Esophagus muscularis mucosa (tissue), 4 donors: ENCODE measurements around the gene SLC44A5. TPM values are rescaled to one million over a fixed set of nuclear protein-coding genes. Genes with fewer than 3 reads are reported as not detected.

ENCODE experiments used
- DNase-seq: peaks from one replicate; pipeline ENCODE4 v3.0.0-alpha.2; 2017; ENCODE audit errors: extremely low spot score
- H3K27ac ChIP-seq, 4 donors: fragments of 200-600 bp; sonication (generic); replicated peaks in 1 of 4; 1 replicate in 3 of 4; 2 replicates in 1 of 4; pipeline ENCODE4 v1.5.1; 2016 to 2019; ENCODE audit warnings: mild to moderate bottlenecking in 1 of 4
- H3K27me3 ChIP-seq, 4 donors: fragments of 200-600 bp; sonication (generic); one replicate each; pipeline versions ENCODE4 v1.5.1 to v1.6.0; 2016 to 2019
- H3K36me3 ChIP-seq, 4 donors: fragments of 200-600 bp; sonication (generic); one replicate each; pipeline ENCODE4 v1.5.1; 2016 to 2019
- H3K4me1 ChIP-seq, 4 donors: fragments of 200-600 bp; sonication (generic); one replicate each; pipeline ENCODE4 v1.5.1; 2016 to 2019
- H3K4me3 ChIP-seq, 4 donors: fragments of 200-600 bp; sonication (generic); 1 replicate in 2 of 4; 2 replicates in 2 of 4; pipeline ENCODE4 v1.5.1; 2016 to 2019; ENCODE audit warnings: mild to moderate bottlenecking in 4 of 4, moderate library complexity in 1 of 4
- H3K9me3 ChIP-seq, 4 donors: fragments of 200-600 bp; sonication (generic); 1 replicate in 3 of 4; 2 replicates in 1 of 4; pipeline ENCODE4 v1.5.1; 2016 to 2019
- CTCF ChIP-seq, 3 experiments: fragments of 200-600 bp in 2 of 3; fragments of 450-650 bp in 1 of 3; sonication (generic) in 2 of 3; IDR thresholded peaks; one replicate each; pipeline ENCODE4 v1.5.1; 2017 to 2019; ENCODE audit warnings: antibody characterized with exemption in 3 of 3, mild to moderate bottlenecking in 2 of 3, moderate library complexity in 1 of 3
- EP300 ChIP-seq: sonication (generic); formaldehyde crosslinking; IDR thresholded peaks from one replicate; pipeline ENCODE4 v1.6.1; 2017; ENCODE audit warnings: antibody characterized with exemption
- POLR2A ChIP-seq: fragments of 450-650 bp; IDR thresholded peaks from one replicate; pipeline ENCODE4 v1.6.1; 2017; ENCODE audit warnings: antibody characterized with exemption, moderate library complexity, mild to moderate bottlenecking, low read depth
- POLR2AphosphoS5 ChIP-seq, 2 donors: sonication (generic); formaldehyde crosslinking; IDR thresholded peaks; one replicate each; pipeline ENCODE4 v1.6.1; 2017; ENCODE audit warnings: antibody characterized with exemption in 2 of 2
- WGBS: methylation state at CpG from one replicate; pipeline ENCODE4 v1.1.5; 2018; 5-methylcytosine and 5-hydroxymethylcytosine counted together
- intact Hi-C: fragments of 100-400 bp; cut with DNase I; formaldehyde crosslinking; loops from one replicate; pipeline ENCODE4 v1.15.1; 2023
- total RNA-seq, 4 donors: library from RNA; depleted of rRNA; stranded (reverse); fragments of >200 nt; gene quantifications; one replicate each; pipeline versions ENCODE4 v1.1.0 to v1.2.1, GENCODE V29; 2016

The SLC44A5 gene
- total RNA-seq, 4 donors from 2014 or later, result 0.17 to 0.71 (median 0.23) TPM; not detected in 1

GRCh38 chr1:75292013-75292412 lies 318.9 kb downstream of the SLC44A5 start:
- Histone ChIP-seq H3K4me1 (peaks cover 0 to 4% (median 0%) of the 10 kb centered on the region in 4 donors), H3K9me3 (no peaks in the 10 kb centered on the region), H3K36me3 (no peaks in the 10 kb centered on the region), H3K4me3 (no peak overlapping the region), H3K27ac (no peak overlapping the region), H3K27me3 (no peaks in the 10 kb centered on the region)
- 72% methylated on average over 3 of the region's 3 CpGs for WGBS
- intact Hi-C loops, result no loop called here
- TF ChIP-seq CTCF (IDR thresholded peaks at IDR 0.05), result no peak
- no peak for TF ChIP-seq EP300
- no peak for TF ChIP-seq POLR2AphosphoS5 (IDR thresholded peaks at IDR 0.05)
- TF ChIP-seq POLR2A, result no peak
- no peak for DNase-seq

GRCh38 chr1:75276385-75276784 lies 334.5 kb downstream of the SLC44A5 start:
- no peaks in the 10 kb centered on the region for H3K36me3 ChIP-seq
- no peaks in the 10 kb centered on the region for H3K27me3 ChIP-seq
- no peak for DNase-seq
- WGBS, result 76% methylated on average over 1 of the region's 1 CpG
- no peak overlapping the region for H3K27ac ChIP-seq
- H3K9me3 ChIP-seq, result no peaks in the 10 kb centered on the region
- TF ChIP-seq EP300, result no peak
- TF ChIP-seq POLR2A, result no peak
- no peak for TF ChIP-seq POLR2AphosphoS5 (IDR thresholded peaks at IDR 0.05)
- TF ChIP-seq CTCF (IDR thresholded peaks at IDR 0.05), result no peak
- no peak overlapping the region for H3K4me3 ChIP-seq
- intact Hi-C loops, result no loop called here
- H3K4me1 ChIP-seq, result no peaks in the 10 kb centered on the region

- no peaks in the 10 kb centered on the region for H3K36me3 ChIP-seq
- H3K4me1 ChIP-seq, result no peaks in the 10 kb centered on the region
- DNase-seq, result no peak
- H3K4me3 ChIP-seq, result no peak overlapping the region
- 55% methylated on average over 1 of the region's 1 CpG for WGBS
- no peaks in the 10 kb centered on the region for H3K27me3 ChIP-seq
- intact Hi-C loops, result no loop called here
- no peak for TF ChIP-seq EP300
- TF ChIP-seq POLR2A, result no peak
- no peak for TF ChIP-seq CTCF (IDR thresholded peaks at IDR 0.05)
- no peak for TF ChIP-seq POLR2AphosphoS5 (IDR thresholded peaks at IDR 0.05)
- H3K27ac ChIP-seq, result no peak overlapping the region
- H3K9me3 ChIP-seq, result no peaks in the 10 kb centered on the region
Observed at GRCh38 chr1:75275631-75276030, 335.3 kb downstream of the SLC44A5 start.

DNA sequence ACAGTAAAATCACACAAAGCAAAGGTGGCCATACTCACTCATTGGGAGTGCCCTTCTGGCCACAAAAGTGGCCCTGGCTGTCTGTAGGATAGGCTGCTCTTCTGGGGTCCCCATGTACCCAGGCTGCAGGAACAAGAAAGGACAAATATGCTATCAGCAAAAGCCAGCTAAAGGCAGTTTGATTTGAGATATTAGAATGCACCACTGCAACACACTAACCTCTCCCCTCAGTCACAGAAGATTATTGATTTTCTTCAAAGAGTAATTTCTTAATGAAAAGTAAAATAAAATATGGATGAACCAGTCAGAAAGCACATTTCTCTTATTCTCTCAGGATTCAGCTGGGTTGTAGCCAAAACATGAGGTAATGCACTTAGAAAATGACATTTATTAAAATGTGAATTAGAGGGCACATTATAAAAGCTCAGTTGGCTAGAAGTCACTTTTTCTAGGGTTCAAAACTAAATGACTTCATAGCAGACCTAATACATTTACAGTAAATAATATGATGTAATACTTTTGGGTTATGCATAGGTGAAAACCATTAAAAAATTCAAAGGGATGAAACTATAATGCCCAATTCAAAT lies 335.9 kb downstream of the SLC44A5 start:
- intact Hi-C loops, result no loop called here

More for the DNA sequence above, 335.9 kb downstream of the SLC44A5 start:
- Histone ChIP-seq H3K4me1 (no peaks in the 10 kb centered on the region), H3K4me3 (no peak overlapping the region), H3K27me3 (no peaks in the 10 kb centered on the region), H3K27ac (no peak overlapping the region), H3K9me3 (no peaks in the 10 kb centered on the region), H3K36me3 (no peaks in the 10 kb centered on the region)
- TF ChIP-seq CTCF (IDR thresholded peaks at IDR 0.05) (no peak), EP300 (no peak), POLR2AphosphoS5 (IDR thresholded peaks at IDR 0.05) (no peak), POLR2A (no peak)
- DNase-seq, result no peak
